Fibroblast of mammary gland (primary cell): ENCODE measurements around the gene MRPL21.
"Not testable (repeated sequence)": the region's sequence is repeated elsewhere in the genome, so short reads cannot be mapped to it uniquely, and the experiment has no call there.

Experiments used
- DNase-seq: peaks from one replicate; pipeline ENCODE4 v3.0.0-alpha.2; 2010; ENCODE audit warnings: low read depth
- H3K4me3 ChIP-seq: 2 replicates; pipeline ENCODE4 v1.5.1; 2011; ENCODE audit warnings: low read depth, mild to moderate bottlenecking, low read length, moderate library complexity; ENCODE audit not compliant: control insufficient read depth
- CTCF ChIP-seq: conservative IDR thresholded peaks from 2 replicates; pipeline ENCODE4 v1.5.1; 2011; ENCODE audit warnings: low read depth, low read length, inconsistent platforms; ENCODE audit not compliant: control insufficient read depth, insufficient read depth

The MRPL21 gene

GRCh38 chr11:68863553-68864265, 39.9 kb downstream of the MRPL21 start:
- no peak overlapping the region for H3K4me3 ChIP-seq
- TF ChIP-seq CTCF: no peak
- DNase-seq: no peak

- no peak for TF ChIP-seq CTCF
- no peak for DNase-seq
- H3K4me3 ChIP-seq: no peak overlapping the region
Observed at GRCh38 chr11:68862421-68862820, 41.2 kb downstream of the MRPL21 start.

GRCh38 chr11:68859123-68859522, 44.5 kb downstream of the MRPL21 start:
- TF ChIP-seq CTCF: no peak
- peak; percentile 37 for DNase-seq

GRCh38 chr11:68857037-68857586, 46.5 kb downstream of the MRPL21 start:
- TF ChIP-seq CTCF: no peak
- no peak overlapping the region for H3K4me3 ChIP-seq
- no peak for DNase-seq

More at GRCh38 chr11:68859123-68859522, 44.5 kb downstream of the MRPL21 start:
- no peak overlapping the region for H3K4me3 ChIP-seq

GRCh38 chr11:68856425-68857030, 47.1 kb downstream of the MRPL21 start:
- not testable (repeated sequence) for DNase-seq, H3K4me3 ChIP-seq

- TF ChIP-seq CTCF: no peak
- DNase-seq: peak; percentile 22
- peak overlapping the region; percentile 39 for H3K4me3 ChIP-seq
Observed at GRCh38 chr11:68855205-68855981, 48.2 kb downstream of the MRPL21 start.
